HCT116 (cell line): Measurements from ENCODE around the gene BOLL. TPM values are rescaled to one million over a fixed set of nuclear protein-coding genes. Genes with fewer than 3 reads are reported as not detected.

ENCODE experiments used
- ATAC-seq: fragments of 200-7000 bp; cut with Tn5 transposase; 2 replicates; pipeline ENCODE4 v1.9.1; 2020; ENCODE audit warnings: mild to moderate bottlenecking, moderate library complexity
- BruUV-seq: library from RNA; stranded (reverse); fragments of 400-500 nt; replicated peaks from 2 replicates; lab custom pipeline; 2021; lab: Mats Ljungman, UMichigan
- CTCF ChIA-PET: fragments of 300-600 bp; sonication (Branson Sonifier 250); formaldehyde crosslinking; loops from one replicate; lab custom pipeline; 2021; ENCODE audit warnings: antibody characterized with exemption; lab: Charles Lee
- POLR2A ChIA-PET: fragments of 300-600, 350-600 bp; sonication (Branson Sonifier 250); formaldehyde crosslinking; loops from one replicate; lab custom pipeline; 2021; ENCODE audit warnings: antibody characterized with exemption; lab: Charles Lee
- RAD21 ChIA-PET, 2 experiments: fragments of 300-600 bp; sonication (Branson Sonifier 250); formaldehyde crosslinking; loops; one replicate each; lab custom pipeline; 2023; ENCODE audit warnings: low total read pairs in 2 of 2; ENCODE audit not compliant: uncharacterized antibody in 2 of 2, unreplicated experiment in 2 of 2, low non-redundant PET in 1 of 2; lab: Charles Lee
- DNase-seq: peaks from one replicate; pipeline ENCODE4 v3.0.0-alpha.2; 2010; ENCODE audit warnings: low read depth, low spot score
- H2AFZ ChIP-seq: fragments of 200-600 bp; shearing (Covaris generic), sonication (generic); 2 replicates; pipeline ENCODE4 v1.6.1; 2017; ENCODE audit warnings: low read depth, mixed run types, mixed read lengths, antibody characterized with exemption, low read length; ENCODE audit not compliant: poor library complexity, severe bottlenecking
- H3K27ac ChIP-seq: 2 replicates; pipeline ENCODE4 v1.5.1; 2012; ENCODE audit warnings: low read depth, low read length
- H3K27me3 ChIP-seq: fragments of 200-600 bp; sonication (generic); 2 replicates; pipeline ENCODE4 v1.6.1; 2016; ENCODE audit warnings: mixed run types, low read length, mixed read lengths; ENCODE audit not compliant: insufficient read depth
- H3K36me3 ChIP-seq, 2 experiments: fragments of 200-500 bp in 1 of 2; fragments of 200-600 bp in 1 of 2; sonication (Bioruptor generic) in 1 of 2; sonication (generic) in 1 of 2; 2 replicates each; pipeline versions ENCODE4 v1.5.1 to v1.6.1; 2014 to 2016; ENCODE audit warnings: low read length in 2 of 2, inconsistent platforms in 1 of 2, mixed read lengths in 1 of 2, mixed run types in 1 of 2; ENCODE audit not compliant: insufficient read depth in 2 of 2, control insufficient read depth in 1 of 2
- H3K4me1 ChIP-seq, 2 experiments: fragments of 200-600 bp in 1 of 2; sonication (generic) in 1 of 2; 2 replicates each; pipeline versions ENCODE4 v1.5.1 to v1.6.1; 2012 to 2017; ENCODE audit warnings: low read length in 2 of 2, inconsistent platforms in 1 of 2, mild to moderate bottlenecking in 1 of 2, mixed read lengths in 1 of 2, mixed run types in 1 of 2, moderate library complexity in 1 of 2; ENCODE audit not compliant: insufficient read depth in 2 of 2, control insufficient read depth in 1 of 2
- H3K4me2 ChIP-seq: fragments of 200-600 bp; sonication (generic); 2 replicates; pipeline ENCODE4 v1.6.1; 2017; ENCODE audit warnings: mixed run types, low read length, mixed read lengths
- H3K4me3 ChIP-seq, 2 experiments: fragments of 200-600 bp in 1 of 2; sonication (generic) in 1 of 2; replicated peaks in 1 of 2; 2 replicates each; pipeline ENCODE4 v1.5.1; 2011 to 2016; ENCODE audit warnings: low read length in 2 of 2, control low read depth in 1 of 2, low read depth in 1 of 2, mild to moderate bottlenecking in 1 of 2, mixed read lengths in 1 of 2, mixed run types in 1 of 2
- H3K79me2 ChIP-seq: fragments of 200-600 bp; sonication (generic); 2 replicates; pipeline ENCODE4 v1.6.1; 2017; ENCODE audit warnings: mild to moderate bottlenecking, mixed run types, low read length, moderate library complexity, mixed read lengths; ENCODE audit not compliant: insufficient read depth
- H3K9ac ChIP-seq: fragments of 200-600 bp; sonication (generic); 2 replicates; pipeline ENCODE4 v1.6.1; 2016; ENCODE audit warnings: low read length, mixed read lengths
- H3K9me2 ChIP-seq: fragments of 200-600 bp; sonication (generic), shearing (Covaris generic); 2 replicates; pipeline ENCODE4 v1.6.1; 2017; ENCODE audit warnings: mixed run types, mild to moderate bottlenecking, moderate library complexity; ENCODE audit not compliant: insufficient read depth
- H3K9me3 ChIP-seq, 2 experiments: fragments of 200-500 bp in 1 of 2; fragments of 200-600 bp in 1 of 2; sonication (Bioruptor generic) in 1 of 2; sonication (generic) in 1 of 2; 2 replicates each; pipeline ENCODE4 v1.6.1; 2014 to 2017; ENCODE audit warnings: low read length in 2 of 2, mixed read lengths in 2 of 2, inconsistent platforms in 1 of 2, low read depth in 1 of 2, mild to moderate bottlenecking in 1 of 2, mixed run types in 1 of 2, moderate library complexity in 1 of 2; ENCODE audit not compliant: control insufficient read depth in 1 of 2, insufficient read depth in 1 of 2
- H4K20me1 ChIP-seq: fragments of 200-600 bp; sonication (generic), shearing (Covaris generic); 2 replicates; pipeline ENCODE4 v1.6.1; 2017; ENCODE audit warnings: mixed run types, mild to moderate bottlenecking, moderate library complexity; ENCODE audit not compliant: insufficient read depth
- CBX3 ChIP-seq: IDR thresholded peaks from 2 replicates; pipeline ENCODE4 v1.6.1; 2012; ENCODE audit warnings: low read depth
- CEBPB ChIP-seq: IDR thresholded peaks from 2 replicates; pipeline ENCODE4 v1.6.1; 2012; ENCODE audit warnings: low read depth
- EGR1 ChIP-seq: IDR thresholded peaks from 2 replicates; pipeline ENCODE4 v1.6.1; 2012; ENCODE audit warnings: low read depth
- ELF1 ChIP-seq: IDR thresholded peaks from 2 replicates; pipeline ENCODE4 v1.6.1; 2012; ENCODE audit warnings: low read depth, borderline replicate concordance
- EZH2 ChIP-seq: fragments of 200-600 bp; sonication (generic); IDR thresholded peaks from 2 replicates; pipeline ENCODE4 v1.6.1; 2017; ENCODE audit warnings: antibody characterized with exemption, mixed run types
- JUND ChIP-seq: IDR thresholded peaks from 2 replicates; pipeline ENCODE4 v1.6.1; 2012
- POLR2AphosphoS5 ChIP-seq: IDR thresholded peaks from 2 replicates; pipeline ENCODE4 v1.6.1; 2011; ENCODE audit warnings: mild to moderate bottlenecking, low read depth, low read length, moderate library complexity
- RAD21 ChIP-seq: IDR thresholded peaks from 2 replicates; pipeline ENCODE4 v1.6.1; 2012; ENCODE audit warnings: low read depth, mild to moderate bottlenecking
- SIN3A ChIP-seq: IDR thresholded peaks from 2 replicates; pipeline ENCODE4 v1.6.1; 2012; ENCODE audit warnings: low read depth
- SP1 ChIP-seq: IDR thresholded peaks from 2 replicates; pipeline ENCODE4 v1.6.1; 2012; ENCODE audit warnings: low read depth
- SRF ChIP-seq: IDR thresholded peaks from 2 replicates; pipeline ENCODE4 v1.6.1; 2012; ENCODE audit warnings: low read depth
- TCF7L2 ChIP-seq: IDR thresholded peaks from 2 replicates; pipeline ENCODE4 v1.7.0; 2011; ENCODE audit warnings: borderline replicate concordance, inconsistent platforms; ENCODE audit not compliant: insufficient read depth, insufficient read length; ENCODE audit errors: extremely low read depth
- ZNF274 ChIP-seq: fragments of 200-500 bp; sonication (Bioruptor generic); IDR thresholded peaks from 2 replicates; pipeline ENCODE4 v1.6.1; 2014; ENCODE audit warnings: mild to moderate bottlenecking, low read depth, low read length, inconsistent platforms
- intact Hi-C: fragments of 100-400 bp; cut with micrococcal nuclease; formaldehyde crosslinking; loops from 2 replicates; pipeline ENCODE4 v1.10.0; 2022
- total RNA-seq: library from RNA; stranded (reverse); gene quantifications from one replicate; pipeline ENCODE4 v1.2.1, GENCODE V29; 2021; ENCODE audit not compliant: unreplicated experiment
- TF ChIP-seq, protein P1 (sequence below): IDR thresholded peaks from 2 replicates; pipeline ENCODE4 v1.6.1; 2012
- TF ChIP-seq, protein P2 (sequence below): IDR thresholded peaks from 2 replicates; pipeline ENCODE4 v1.6.1; 2011; ENCODE audit warnings: mild to moderate bottlenecking, low read length, moderate library complexity; ENCODE audit not compliant: insufficient replicate concordance; ENCODE audit errors: extremely low read depth
- TF ChIP-seq, protein P3 (sequence below): IDR thresholded peaks from 2 replicates; pipeline ENCODE4 v1.6.1; 2012; ENCODE audit warnings: low read depth
- TF ChIP-seq, protein P4 (sequence below), 3 experiments: fragments of 200-600 bp in 1 of 3; sonication (generic) in 1 of 3; IDR thresholded peaks in 2 of 3; conservative IDR thresholded peaks in 1 of 3; 2 replicates each; pipeline ENCODE4 v1.5.1; 2012 to 2017; ENCODE audit warnings: low read depth in 2 of 3, low read length in 2 of 3, antibody characterized with exemption in 1 of 3, borderline replicate concordance in 1 of 3, control low read depth in 1 of 3, mild to moderate bottlenecking in 1 of 3, mixed read lengths in 1 of 3, mixed run types in 1 of 3, moderate library complexity in 1 of 3; ENCODE audit not compliant: insufficient read depth in 1 of 3

Gene BOLL
- total RNA-seq, 1 experiment from 2014 or later: not detected

DNA sequence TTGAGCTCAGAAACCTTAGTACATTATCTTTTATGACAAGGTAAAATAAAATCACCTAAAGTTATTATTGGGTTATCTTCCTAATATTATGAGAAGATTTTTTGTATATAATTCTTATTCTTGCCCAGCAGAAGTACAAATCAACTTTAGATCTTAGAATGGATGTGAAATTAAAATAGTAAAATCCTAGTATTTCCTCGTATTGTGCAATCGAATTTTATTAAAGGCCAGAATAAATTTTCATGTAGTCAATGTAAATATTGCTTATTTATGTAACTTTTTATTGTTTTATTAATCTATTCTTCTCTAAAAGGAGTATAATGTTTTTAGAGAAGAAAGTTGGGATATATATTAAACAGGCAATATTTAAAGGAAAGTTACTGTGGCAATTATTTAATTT, 67.3 kb downstream of the BOLL start:
- Histone ChIP-seq H3K27me3 (no peaks in the 10 kb centered on the region), H3K9me2 (no peaks in the 10 kb centered on the region), H3K79me2 (no peaks in the 10 kb centered on the region), H3K9me3 (no peaks in the 10 kb centered on the region), H4K20me1 (no peaks in the 10 kb centered on the region), H3K9ac (no peak overlapping the region), H3K4me1 (no peaks in the 10 kb centered on the region), H3K27ac (no peak overlapping the region), H2AFZ (no peak overlapping the region), H3K4me3 (no peak overlapping the region), H3K4me2 (no peak overlapping the region), H3K36me3 (no peaks in the 10 kb centered on the region)
- intact Hi-C loops: no loop called here
- no TSS peak for BruUV-seq
- RAD21 ChIA-PET: no interaction called here
- POLR2A ChIA-PET: interaction anchor here (1.0 kb wide), 1 partner anchor 8 kb away, joined by 5 read pairs; no protein-coding TSS in a partner anchor
- CTCF ChIA-PET: no interaction called here
- no peak for TF ChIP-seq POLR2AphosphoS5
- no peak for TF ChIP-seq SRF
- TF ChIP-seq SIN3A: no peak
- TF ChIP-seq ZNF274: no peak
- no peak for TF ChIP-seq TCF7L2
- no peak for TF ChIP-seq ELF1
- TF ChIP-seq CEBPB: no peak
- TF ChIP-seq EZH2: no peak
- TF ChIP-seq CBX3: no peak
- TF ChIP-seq, protein P1, sequence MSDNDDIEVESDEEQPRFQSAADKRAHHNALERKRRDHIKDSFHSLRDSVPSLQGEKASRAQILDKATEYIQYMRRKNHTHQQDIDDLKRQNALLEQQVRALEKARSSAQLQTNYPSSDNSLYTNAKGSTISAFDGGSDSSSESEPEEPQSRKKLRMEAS: no peak
- TF ChIP-seq EGR1: no peak
- TF ChIP-seq, protein P2, sequence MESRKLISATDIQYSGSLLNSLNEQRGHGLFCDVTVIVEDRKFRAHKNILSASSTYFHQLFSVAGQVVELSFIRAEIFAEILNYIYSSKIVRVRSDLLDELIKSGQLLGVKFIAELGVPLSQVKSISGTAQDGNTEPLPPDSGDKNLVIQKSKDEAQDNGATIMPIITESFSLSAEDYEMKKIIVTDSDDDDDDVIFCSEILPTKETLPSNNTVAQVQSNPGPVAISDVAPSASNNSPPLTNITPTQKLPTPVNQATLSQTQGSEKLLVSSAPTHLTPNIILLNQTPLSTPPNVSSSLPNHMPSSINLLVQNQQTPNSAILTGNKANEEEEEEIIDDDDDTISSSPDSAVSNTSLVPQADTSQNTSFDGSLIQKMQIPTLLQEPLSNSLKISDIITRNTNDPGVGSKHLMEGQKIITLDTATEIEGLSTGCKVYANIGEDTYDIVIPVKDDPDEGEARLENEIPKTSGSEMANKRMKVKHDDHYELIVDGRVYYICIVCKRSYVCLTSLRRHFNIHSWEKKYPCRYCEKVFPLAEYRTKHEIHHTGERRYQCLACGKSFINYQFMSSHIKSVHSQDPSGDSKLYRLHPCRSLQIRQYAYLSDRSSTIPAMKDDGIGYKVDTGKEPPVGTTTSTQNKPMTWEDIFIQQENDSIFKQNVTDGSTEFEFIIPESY: no peak
- TF ChIP-seq SP1: no peak
- TF ChIP-seq, protein P3, sequence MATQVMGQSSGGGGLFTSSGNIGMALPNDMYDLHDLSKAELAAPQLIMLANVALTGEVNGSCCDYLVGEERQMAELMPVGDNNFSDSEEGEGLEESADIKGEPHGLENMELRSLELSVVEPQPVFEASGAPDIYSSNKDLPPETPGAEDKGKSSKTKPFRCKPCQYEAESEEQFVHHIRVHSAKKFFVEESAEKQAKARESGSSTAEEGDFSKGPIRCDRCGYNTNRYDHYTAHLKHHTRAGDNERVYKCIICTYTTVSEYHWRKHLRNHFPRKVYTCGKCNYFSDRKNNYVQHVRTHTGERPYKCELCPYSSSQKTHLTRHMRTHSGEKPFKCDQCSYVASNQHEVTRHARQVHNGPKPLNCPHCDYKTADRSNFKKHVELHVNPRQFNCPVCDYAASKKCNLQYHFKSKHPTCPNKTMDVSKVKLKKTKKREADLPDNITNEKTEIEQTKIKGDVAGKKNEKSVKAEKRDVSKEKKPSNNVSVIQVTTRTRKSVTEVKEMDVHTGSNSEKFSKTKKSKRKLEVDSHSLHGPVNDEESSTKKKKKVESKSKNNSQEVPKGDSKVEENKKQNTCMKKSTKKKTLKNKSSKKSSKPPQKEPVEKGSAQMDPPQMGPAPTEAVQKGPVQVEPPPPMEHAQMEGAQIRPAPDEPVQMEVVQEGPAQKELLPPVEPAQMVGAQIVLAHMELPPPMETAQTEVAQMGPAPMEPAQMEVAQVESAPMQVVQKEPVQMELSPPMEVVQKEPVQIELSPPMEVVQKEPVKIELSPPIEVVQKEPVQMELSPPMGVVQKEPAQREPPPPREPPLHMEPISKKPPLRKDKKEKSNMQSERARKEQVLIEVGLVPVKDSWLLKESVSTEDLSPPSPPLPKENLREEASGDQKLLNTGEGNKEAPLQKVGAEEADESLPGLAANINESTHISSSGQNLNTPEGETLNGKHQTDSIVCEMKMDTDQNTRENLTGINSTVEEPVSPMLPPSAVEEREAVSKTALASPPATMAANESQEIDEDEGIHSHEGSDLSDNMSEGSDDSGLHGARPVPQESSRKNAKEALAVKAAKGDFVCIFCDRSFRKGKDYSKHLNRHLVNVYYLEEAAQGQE: no peak
- no peak for TF ChIP-seq JUND
- no peak for TF ChIP-seq RAD21
- TF ChIP-seq, protein P4, sequence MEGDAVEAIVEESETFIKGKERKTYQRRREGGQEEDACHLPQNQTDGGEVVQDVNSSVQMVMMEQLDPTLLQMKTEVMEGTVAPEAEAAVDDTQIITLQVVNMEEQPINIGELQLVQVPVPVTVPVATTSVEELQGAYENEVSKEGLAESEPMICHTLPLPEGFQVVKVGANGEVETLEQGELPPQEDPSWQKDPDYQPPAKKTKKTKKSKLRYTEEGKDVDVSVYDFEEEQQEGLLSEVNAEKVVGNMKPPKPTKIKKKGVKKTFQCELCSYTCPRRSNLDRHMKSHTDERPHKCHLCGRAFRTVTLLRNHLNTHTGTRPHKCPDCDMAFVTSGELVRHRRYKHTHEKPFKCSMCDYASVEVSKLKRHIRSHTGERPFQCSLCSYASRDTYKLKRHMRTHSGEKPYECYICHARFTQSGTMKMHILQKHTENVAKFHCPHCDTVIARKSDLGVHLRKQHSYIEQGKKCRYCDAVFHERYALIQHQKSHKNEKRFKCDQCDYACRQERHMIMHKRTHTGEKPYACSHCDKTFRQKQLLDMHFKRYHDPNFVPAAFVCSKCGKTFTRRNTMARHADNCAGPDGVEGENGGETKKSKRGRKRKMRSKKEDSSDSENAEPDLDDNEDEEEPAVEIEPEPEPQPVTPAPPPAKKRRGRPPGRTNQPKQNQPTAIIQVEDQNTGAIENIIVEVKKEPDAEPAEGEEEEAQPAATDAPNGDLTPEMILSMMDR (IDR thresholded peaks at IDR 0.05 in 2 of 3, conservative IDR thresholded peaks at IDR 0.05 in 1 of 3; ENCODE audit: borderline replicate concordance in 1 of 3, insufficient read depth in 1 of 3, low read depth in 2 of 3, low read length in 2 of 3): no peak
- no peak for DNase-seq
- ATAC-seq: no peak
